Upper lobe of right lung (tissue), 1 donor: ENCODE results near the gene EHD1. TPM values are rescaled to one million over a fixed set of nuclear protein-coding genes. Genes with fewer than 3 reads are reported as not detected.

ENCODE experiments used
- ATAC-seq: fragments of 200-7000 bp; cut with Tn5 transposase; one replicate; pipeline ENCODE4 v1.9.1; 2020; ENCODE audit warnings: mild to moderate bottlenecking, moderate library complexity
- DNase-seq: peaks from one replicate; pipeline ENCODE4 v3.0.0-alpha.2; 2020
- H3K27ac ChIP-seq: fragments of 200-600 bp; one replicate; pipeline ENCODE4 v1.8.0; 2022
- H3K27me3 ChIP-seq: fragments of 200-600 bp; one replicate; pipeline ENCODE4 v1.8.0; 2022; ENCODE audit warnings: mild to moderate bottlenecking
- H3K36me3 ChIP-seq: fragments of 200-600 bp; one replicate; pipeline ENCODE4 v1.8.0; 2022
- H3K4me1 ChIP-seq: fragments of 200-600 bp; one replicate; pipeline ENCODE4 v1.8.0; 2022
- H3K4me3 ChIP-seq: fragments of 200-600 bp; one replicate; pipeline ENCODE4 v1.8.0; 2022; ENCODE audit warnings: mild to moderate bottlenecking
- H3K9me3 ChIP-seq: fragments of 200-600 bp; one replicate; pipeline ENCODE4 v1.8.0; 2022
- intact Hi-C: fragments of 100-400 bp; cut with DNase I; formaldehyde crosslinking; loops from one replicate; pipeline ENCODE4 v1.11.0; 2022
- microRNA-seq: library from miRNA; unstranded; fragments of <30 nt; microRNA quantifications from one replicate; pipeline ENCODE4 v1.2.0, GENCODE V29; 2020; ENCODE audit warnings: borderline microRNAs expressed
- total RNA-seq: library from RNA; stranded (reverse); fragmentation: NEBNext Ultra II Directional; extraction: Animal tissue kit (Norgen Biotek cat#: 25700); gene quantifications from one replicate; pipeline ENCODE4 v1.2.1, GENCODE V29; 2021
- TF ChIP-seq, protein P1 (sequence below): fragments of 200-600 bp; IDR thresholded peaks from one replicate; pipeline ENCODE4 v1.8.0; 2022; ENCODE audit warnings: antibody characterized with exemption
- donor health status: DM: no; HTN: yes; CAD: no; lungs with severe emphysema.

The EHD1 gene
- total RNA-seq, 1 donor from 2014 or later: 94.6 TPM

DNA sequence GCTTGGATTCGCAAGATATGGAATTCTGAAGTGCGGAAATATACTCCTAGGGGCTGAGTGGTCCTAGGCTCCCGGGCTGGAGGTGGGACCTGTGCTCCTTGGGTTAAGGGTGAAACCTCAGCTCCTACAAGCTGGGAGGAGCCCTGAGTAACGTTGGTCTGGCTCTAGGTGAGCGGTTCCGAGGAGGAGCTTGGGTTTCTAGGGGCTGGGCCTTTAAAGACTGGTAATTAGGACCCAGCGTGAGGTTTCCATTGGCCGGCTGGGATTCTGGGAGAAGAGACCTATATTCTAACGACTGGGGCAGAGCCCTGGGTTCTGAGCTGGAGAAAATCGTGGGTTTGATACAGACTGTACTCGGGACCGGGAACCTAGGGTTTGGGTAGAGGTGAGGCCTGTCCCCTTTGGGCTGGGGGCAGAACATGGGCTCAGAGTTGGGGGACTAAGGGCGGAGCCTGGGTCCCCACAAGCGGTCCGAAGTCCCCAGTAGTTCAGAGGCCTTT is 74.5 kb downstream of the EHD1 start:
- DNase-seq (no peak), ATAC-seq (peak; percentile 2)
- Histone ChIP-seq H3K4me1 (peaks cover 20% of the 10 kb centered on the region), H3K27ac (peak overlapping the region; percentile 70), H3K4me3 (peak overlapping the region; percentile 57), H3K36me3 (peaks cover 28% of the 10 kb centered on the region), H3K27me3 (no peaks in the 10 kb centered on the region), H3K9me3 (no peaks in the 10 kb centered on the region)
- TF ChIP-seq, protein P1, sequence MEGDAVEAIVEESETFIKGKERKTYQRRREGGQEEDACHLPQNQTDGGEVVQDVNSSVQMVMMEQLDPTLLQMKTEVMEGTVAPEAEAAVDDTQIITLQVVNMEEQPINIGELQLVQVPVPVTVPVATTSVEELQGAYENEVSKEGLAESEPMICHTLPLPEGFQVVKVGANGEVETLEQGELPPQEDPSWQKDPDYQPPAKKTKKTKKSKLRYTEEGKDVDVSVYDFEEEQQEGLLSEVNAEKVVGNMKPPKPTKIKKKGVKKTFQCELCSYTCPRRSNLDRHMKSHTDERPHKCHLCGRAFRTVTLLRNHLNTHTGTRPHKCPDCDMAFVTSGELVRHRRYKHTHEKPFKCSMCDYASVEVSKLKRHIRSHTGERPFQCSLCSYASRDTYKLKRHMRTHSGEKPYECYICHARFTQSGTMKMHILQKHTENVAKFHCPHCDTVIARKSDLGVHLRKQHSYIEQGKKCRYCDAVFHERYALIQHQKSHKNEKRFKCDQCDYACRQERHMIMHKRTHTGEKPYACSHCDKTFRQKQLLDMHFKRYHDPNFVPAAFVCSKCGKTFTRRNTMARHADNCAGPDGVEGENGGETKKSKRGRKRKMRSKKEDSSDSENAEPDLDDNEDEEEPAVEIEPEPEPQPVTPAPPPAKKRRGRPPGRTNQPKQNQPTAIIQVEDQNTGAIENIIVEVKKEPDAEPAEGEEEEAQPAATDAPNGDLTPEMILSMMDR: no peak
- intact Hi-C loops: no loop called here

- ATAC-seq (peak; percentile 92), DNase-seq (peak; percentile 94)
- Histone ChIP-seq H3K27ac (peak within 1 kb of the TSS; percentile 72), H3K9me3 (no peaks in the 10 kb centered on the region), H3K4me1 (peaks cover 20% of the 10 kb centered on the region), H3K4me3 (peak within 1 kb of the TSS; percentile 57), H3K36me3 (peaks cover 28% of the 10 kb centered on the region), H3K27me3 (no peaks in the 10 kb centered on the region)
- TF ChIP-seq, protein P1: peak; percentile 20
- intact Hi-C loops: no loop called here
Measured at GRCh38 chr11:64803158-64803845, 75.1 kb downstream of the EHD1 start, which contains the start of gene MAP4K2. MAP4K2 (minus strand) TSS chr11:64803214; CDS start chr11:64803149, 65 bp downstream.

- Histone ChIP-seq H3K4me1 (peaks cover 20% of the 10 kb centered on the region), H3K27ac (peak overlapping the region; percentile 72), H3K4me3 (peak overlapping the region; percentile 57), H3K27me3 (no peaks in the 10 kb centered on the region), H3K36me3 (peaks cover 28% of the 10 kb centered on the region), H3K9me3 (no peaks in the 10 kb centered on the region)
- DNase-seq (no peak), ATAC-seq (peak; percentile 0)
- TF ChIP-seq, protein P1: no peak
- intact Hi-C loops: no loop called here
Measured at GRCh38 chr11:64802370-64803157, 75.9 kb downstream of the EHD1 start.

Small RNA genes within 50 kb of the gene (microRNA-seq; reads per million reads assigned to microRNA genes)
- gene MIR6749: not detected
- not detected for gene MIR6750

Other genes with a start within 250 kb of the EHD1 start
- gene NRXN2, start 155.4 kb downstream of the EHD1 start, total RNA-seq: 0.72 TPM
- 27.6 TPM for gene RASGRP2, start 134.5 kb downstream of the EHD1 start, total RNA-seq
- gene PYGM, start 118.6 kb downstream of the EHD1 start, total RNA-seq: 2.0 TPM
- 294 TPM for gene SF1, start 100.1 kb downstream of the EHD1 start, total RNA-seq
- gene MAP4K2, start 75.4 kb downstream of the EHD1 start, total RNA-seq: 28.9 TPM
- 22.5 TPM for gene MEN1, start 68.1 kb downstream of the EHD1 start, total RNA-seq
- gene CDC42BPG, start 34.0 kb downstream of the EHD1 start, total RNA-seq: 20.9 TPM
- gene ATG2A, start 38.6 kb upstream of the EHD1 start, total RNA-seq: 23.2 TPM
- 29.4 TPM for gene PPP2R5B, start 46.1 kb upstream of the EHD1 start, total RNA-seq
- not detected for gene GPHA2, start 57.3 kb upstream of the EHD1 start, total RNA-seq
- gene MAJIN, start 93.5 kb upstream of the EHD1 start, total RNA-seq: not detected
- 7.5 TPM for gene BATF2, start 118.3 kb upstream of the EHD1 start, total RNA-seq
- gene ARL2, start 135.5 kb upstream of the EHD1 start, total RNA-seq: 84.4 TPM
- 27.1 TPM for gene SNX15, start 148.8 kb upstream of the EHD1 start, total RNA-seq
- 10.2 TPM for gene SAC3D1, start 162.6 kb upstream of the EHD1 start, total RNA-seq
- gene NAALADL1, start 179.9 kb upstream of the EHD1 start, total RNA-seq: 10.0 TPM
- 1.7 TPM for gene CDCA5, start 205.4 kb upstream of the EHD1 start, total RNA-seq
- 32.1 TPM for gene ZFPL1, start 205.6 kb upstream of the EHD1 start, total RNA-seq
- 101 TPM for gene VPS51, start 217.6 kb upstream of the EHD1 start, total RNA-seq
- 39.0 TPM for gene TM7SF2, start 233.3 kb upstream of the EHD1 start, total RNA-seq
- gene ZNHIT2, start 239.1 kb upstream of the EHD1 start, total RNA-seq: 7.5 TPM
- gene FAU, start 243.5 kb upstream of the EHD1 start, total RNA-seq: 754 TPM
- 53.7 TPM for gene MRPL49, start 243.7 kb upstream of the EHD1 start, total RNA-seq